Adrenal gland (tissue), 5 donors: ENCODE data around the gene SELENOO.

Source experiments
- CTCF ChIP-seq, 6 experiments: fragments of 450-650 bp in 4 of 6; fragments of 200-600 bp in 2 of 6; sonication (generic) in 1 of 6; IDR thresholded peaks; 1 replicate in 5 of 6; 2 replicates in 1 of 6; pipeline versions ENCODE4 v1.5.1 to v1.8.0; 2016 to 2021; ENCODE audit warnings: antibody characterized with exemption in 6 of 6, mild to moderate bottlenecking in 2 of 6, moderate library complexity in 1 of 6
- POLR2A ChIP-seq, 2 donors: fragments of 450-650 bp; IDR thresholded peaks; one replicate each; pipeline ENCODE4 v1.6.1; 2017; ENCODE audit warnings: antibody characterized with exemption in 2 of 2, mild to moderate bottlenecking in 2 of 2, moderate library complexity in 1 of 2
- donor health status: DM: no; HTN: no; CAD: no.

- TF ChIP-seq CTCF (IDR thresholded peaks at IDR 0.05): no peak
- no peak for TF ChIP-seq POLR2A (IDR thresholded peaks at IDR 0.05)
Measured at GRCh38 chr22:50202130-50202666, 1.4 kb downstream of the SELENOO start.
